Breast epithelium (tissue), 3 donors: ENCODE data around the gene EDAR.

Experiments
- POLR2AphosphoS5 ChIP-seq, 3 donors: sonication (generic); formaldehyde crosslinking; IDR thresholded peaks; one replicate each; pipeline ENCODE4 v1.6.1; 2017; ENCODE audit warnings: antibody characterized with exemption in 3 of 3
- TF ChIP-seq, protein P1 (sequence below), 3 donors: fragments of 450-650 bp; IDR thresholded peaks; one replicate each; pipeline ENCODE4 v1.5.1; 2016 to 2017; ENCODE audit warnings: antibody characterized with exemption in 3 of 3, mild to moderate bottlenecking in 3 of 3, moderate library complexity in 3 of 3

DNA sequence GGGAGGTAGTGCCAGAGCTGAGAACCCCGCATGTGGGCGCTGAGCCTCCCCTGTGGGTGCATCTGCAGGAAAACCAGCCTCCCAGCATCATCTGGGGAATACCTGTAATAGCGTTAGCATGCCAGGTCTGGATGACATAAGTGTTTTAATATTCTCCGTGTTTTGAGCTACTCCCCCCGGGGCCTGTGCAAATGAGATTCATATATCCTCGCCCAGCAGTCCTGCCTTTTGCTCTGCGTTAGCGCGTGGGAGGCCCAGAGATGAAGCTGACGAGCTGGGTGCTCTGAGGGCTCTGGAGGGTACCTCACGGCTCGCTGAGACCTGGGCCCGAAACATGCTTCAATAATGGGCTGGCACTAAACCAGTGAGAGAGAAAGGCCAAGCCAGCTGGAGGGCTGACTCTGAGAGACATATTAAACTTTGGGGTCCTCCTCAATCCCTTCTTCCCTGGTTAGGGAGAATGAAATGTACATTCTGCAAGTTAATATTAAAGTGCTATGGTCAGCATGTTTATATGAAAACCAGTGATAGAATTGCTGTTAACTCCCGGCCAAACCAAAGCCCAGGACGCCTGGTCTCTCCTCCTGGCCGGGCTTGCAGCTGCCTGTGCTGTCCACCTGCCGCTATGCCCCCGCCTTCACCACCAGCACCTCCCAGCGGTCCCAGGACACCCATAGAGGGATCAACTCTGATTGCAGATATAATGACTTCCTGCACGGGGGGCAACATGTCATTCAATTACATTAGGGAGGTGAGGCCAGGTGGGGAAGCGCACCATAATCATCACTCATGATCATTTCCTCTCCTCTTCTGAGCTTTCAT, 77.0 kb downstream of the EDAR start:
- TF ChIP-seq, protein P1, sequence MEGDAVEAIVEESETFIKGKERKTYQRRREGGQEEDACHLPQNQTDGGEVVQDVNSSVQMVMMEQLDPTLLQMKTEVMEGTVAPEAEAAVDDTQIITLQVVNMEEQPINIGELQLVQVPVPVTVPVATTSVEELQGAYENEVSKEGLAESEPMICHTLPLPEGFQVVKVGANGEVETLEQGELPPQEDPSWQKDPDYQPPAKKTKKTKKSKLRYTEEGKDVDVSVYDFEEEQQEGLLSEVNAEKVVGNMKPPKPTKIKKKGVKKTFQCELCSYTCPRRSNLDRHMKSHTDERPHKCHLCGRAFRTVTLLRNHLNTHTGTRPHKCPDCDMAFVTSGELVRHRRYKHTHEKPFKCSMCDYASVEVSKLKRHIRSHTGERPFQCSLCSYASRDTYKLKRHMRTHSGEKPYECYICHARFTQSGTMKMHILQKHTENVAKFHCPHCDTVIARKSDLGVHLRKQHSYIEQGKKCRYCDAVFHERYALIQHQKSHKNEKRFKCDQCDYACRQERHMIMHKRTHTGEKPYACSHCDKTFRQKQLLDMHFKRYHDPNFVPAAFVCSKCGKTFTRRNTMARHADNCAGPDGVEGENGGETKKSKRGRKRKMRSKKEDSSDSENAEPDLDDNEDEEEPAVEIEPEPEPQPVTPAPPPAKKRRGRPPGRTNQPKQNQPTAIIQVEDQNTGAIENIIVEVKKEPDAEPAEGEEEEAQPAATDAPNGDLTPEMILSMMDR (IDR thresholded peaks at IDR 0.05), result no peak
- TF ChIP-seq POLR2AphosphoS5 (IDR thresholded peaks at IDR 0.05), result no peak
